ENCODE measurements around the gene CACNG1. TPM values are rescaled to one million over a fixed set of nuclear protein-coding genes. Genes with fewer than 3 reads are reported as not detected.

The CACNG1 gene
- total RNA-seq, 1 experiment from 2014 or later = not detected

DNA sequence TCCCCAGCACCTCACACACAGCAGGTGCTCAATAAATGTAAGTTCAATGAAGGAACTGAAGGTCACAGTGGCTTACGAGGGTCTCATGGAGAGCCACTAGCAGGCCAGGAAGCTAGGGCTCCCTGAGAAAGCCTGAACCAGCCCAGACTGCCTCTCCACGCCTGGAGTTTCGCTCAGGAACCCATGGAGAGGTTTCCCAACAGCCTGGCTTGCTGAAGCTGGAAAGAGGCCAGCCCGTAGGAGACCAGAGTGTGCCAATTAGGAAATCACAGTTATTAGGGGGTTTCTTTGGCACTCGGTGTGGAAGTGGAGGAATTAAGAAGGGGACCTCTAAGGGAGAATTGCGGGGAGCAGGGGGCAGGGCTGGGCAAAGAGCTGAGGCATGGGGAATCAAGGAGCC lies 36.3 kb upstream of the CACNG1 start:
- DNase-seq = no peak
- Histone ChIP-seq H4K5ac (ENCODE audit: insufficient read length, low read depth, low read length) (no peak overlapping the region), H3K4me2 (ENCODE audit: insufficient read depth, insufficient read length, low read length) (no peak overlapping the region), H3K9me3 (ENCODE audit: control insufficient read depth, low read depth, low read length) (no peaks in the 10 kb centered on the region), H3K56ac (ENCODE audit: insufficient read length, low read depth, low read length) (no peak overlapping the region), H3K4me1 (ENCODE audit: insufficient read depth, low read length) (no peaks in the 10 kb centered on the region), H3K27me3 (ENCODE audit: insufficient read depth, low read length) (no peaks in the 10 kb centered on the region), H3K9ac (ENCODE audit: extremely low read depth, insufficient read length, low read length) (no peak overlapping the region), H3K79me2 (ENCODE audit: insufficient read depth, low read length) (no peaks in the 10 kb centered on the region), H4K20me1 (ENCODE audit: control insufficient read depth, insufficient read depth, insufficient read length) (no peaks in the 10 kb centered on the region), H3K18ac (ENCODE audit: insufficient read length, low read depth, low read length) (no peak overlapping the region), H3K23ac (ENCODE audit: insufficient read length, low read depth, low read length) (no peak overlapping the region), H2BK20ac (ENCODE audit: low read depth, low read length, poor library complexity, severe bottlenecking) (no peak overlapping the region), H4K91ac (ENCODE audit: insufficient read length, low read depth, low read length) (no peak overlapping the region), H2BK12ac (ENCODE audit: insufficient read length, low read depth, low read length) (no peak overlapping the region), H3K4ac (ENCODE audit: low read depth, low read length) (no peak overlapping the region), H2BK5ac (ENCODE audit: insufficient read length, low read length) (no peak overlapping the region), H2AK5ac (ENCODE audit: insufficient read length, low read length) (no peak overlapping the region), H2AFZ (ENCODE audit: low read length) (no peak overlapping the region), H2BK120ac (ENCODE audit: low read depth, low read length, poor library complexity, severe bottlenecking) (no peak overlapping the region), H3T11ph (ENCODE audit: low read length) (no peak overlapping the region), H3K14ac (ENCODE audit: insufficient read depth, low read length) (no peak overlapping the region), H2BK15ac (ENCODE audit: low read depth, low read length) (no peak overlapping the region), H4K8ac (replicated peaks; ENCODE audit: insufficient read length, low read depth, low read length) (no peak overlapping the region), H3K23me2 (ENCODE audit: insufficient read length, low read depth, low read length, poor library complexity, severe bottlenecking) (no peaks in the 10 kb centered on the region), H3K27ac (ENCODE audit: insufficient read length, low read depth, low read length) (no peak overlapping the region), H3K79me1 (ENCODE audit: insufficient read depth, low read depth, low read length, poor library complexity, severe bottlenecking) (no peaks in the 10 kb centered on the region)
- Mint-ChIP-seq H3K27me3 (ENCODE audit: low read depth) (peaks cover 1% of the 10 kb centered on the region), H3K9me3 (no peaks in the 10 kb centered on the region), H3K27ac (no peak overlapping the region), H3K4me3 (peak overlapping the region in 1 of 2 experiments; percentile 9; a peak in 1 of 5 replicates), H3K36me3 (ENCODE audit: insufficient read depth in 1 of 3, low read depth in 3 of 3) (no peaks in the 10 kb centered on the region), H3K4me1 (peaks cover 0 to 4% of the 10 kb centered on the region in 2 experiments; a peak in 1 of 4 replicates)
- TF ChIP-seq, protein P1, sequence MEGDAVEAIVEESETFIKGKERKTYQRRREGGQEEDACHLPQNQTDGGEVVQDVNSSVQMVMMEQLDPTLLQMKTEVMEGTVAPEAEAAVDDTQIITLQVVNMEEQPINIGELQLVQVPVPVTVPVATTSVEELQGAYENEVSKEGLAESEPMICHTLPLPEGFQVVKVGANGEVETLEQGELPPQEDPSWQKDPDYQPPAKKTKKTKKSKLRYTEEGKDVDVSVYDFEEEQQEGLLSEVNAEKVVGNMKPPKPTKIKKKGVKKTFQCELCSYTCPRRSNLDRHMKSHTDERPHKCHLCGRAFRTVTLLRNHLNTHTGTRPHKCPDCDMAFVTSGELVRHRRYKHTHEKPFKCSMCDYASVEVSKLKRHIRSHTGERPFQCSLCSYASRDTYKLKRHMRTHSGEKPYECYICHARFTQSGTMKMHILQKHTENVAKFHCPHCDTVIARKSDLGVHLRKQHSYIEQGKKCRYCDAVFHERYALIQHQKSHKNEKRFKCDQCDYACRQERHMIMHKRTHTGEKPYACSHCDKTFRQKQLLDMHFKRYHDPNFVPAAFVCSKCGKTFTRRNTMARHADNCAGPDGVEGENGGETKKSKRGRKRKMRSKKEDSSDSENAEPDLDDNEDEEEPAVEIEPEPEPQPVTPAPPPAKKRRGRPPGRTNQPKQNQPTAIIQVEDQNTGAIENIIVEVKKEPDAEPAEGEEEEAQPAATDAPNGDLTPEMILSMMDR (conservative IDR thresholded peaks at IDR 0.05) = no peak
- no CpG with 5 or more reads among the region's 6 CpGs for WGBS (ENCODE audit: extremely low coverage, insufficient read length, low lambda C conversion rate)

All from H9 (cell line).